GM21737 (cell line): Measurements from ENCODE around the gene RNF41.
"Not testable (repeated sequence)": the region's sequence is repeated elsewhere in the genome, so short reads cannot be mapped to it uniquely, and the experiment has no call there.

Experiments used
- ATAC-seq: cut with Tn5 transposase; IDR thresholded peaks from one replicate; pipeline ENCODE4 v1.9.1; 2021; ENCODE audit warnings: mild to moderate bottlenecking, moderate library complexity; ENCODE audit not compliant: unreplicated experiment

Gene RNF41

GRCh38 chr12:56178347-56178746, 43.4 kb downstream of the RNF41 start:
- ATAC-seq, result no peak

- no peak for ATAC-seq
These were observed 48.9 kb downstream of the RNF41 start for GRCh38 chr12:56172839-56173238.

DNA sequence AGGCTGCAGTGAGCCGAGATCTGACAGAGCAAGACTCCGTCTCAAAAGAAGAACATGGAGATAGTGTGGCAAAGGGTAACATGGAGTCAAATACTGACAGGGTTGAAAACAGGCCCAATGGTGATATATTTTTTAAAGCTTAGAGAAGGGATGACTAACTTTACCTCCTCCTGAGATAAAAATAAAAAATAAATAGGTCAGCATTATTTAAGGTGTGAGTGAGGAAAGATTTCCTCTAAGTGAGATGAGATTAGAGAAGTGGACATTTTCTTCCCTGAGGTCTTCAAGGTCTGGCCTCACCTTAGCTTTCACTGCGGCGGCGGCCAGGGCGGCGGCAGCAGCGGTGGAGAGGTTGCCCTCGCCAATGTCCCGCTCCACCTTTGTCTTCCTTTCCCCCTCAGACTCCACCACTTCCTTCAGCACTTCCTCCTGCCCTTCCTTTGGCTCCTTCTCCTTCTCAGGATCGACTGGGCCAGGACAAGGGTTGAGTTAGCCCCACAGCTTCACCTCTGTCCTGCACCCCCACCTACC, 52.4 kb downstream of the RNF41 start:
- ATAC-seq, result no peak

DNA sequence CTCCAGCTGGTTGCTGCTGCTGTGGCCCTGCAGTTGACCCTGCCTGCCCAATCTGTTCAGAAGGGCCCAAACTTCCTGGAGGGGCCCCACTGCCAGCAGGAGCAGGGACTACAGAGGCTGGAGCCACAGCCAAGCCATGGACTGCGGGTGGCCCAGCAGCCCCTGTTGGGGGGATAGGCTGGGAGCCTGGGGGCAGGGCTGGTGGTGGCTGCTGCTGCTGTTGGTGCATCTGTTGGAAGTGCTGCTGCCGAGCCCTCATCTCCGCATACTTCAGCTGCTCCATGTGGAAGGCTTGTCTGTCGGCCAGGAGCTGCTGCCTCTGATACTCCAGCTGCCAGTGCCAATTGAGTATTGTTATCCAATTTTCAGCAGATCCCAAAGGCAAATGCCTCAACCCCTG, 56.4 kb downstream of the RNF41 start:
- ATAC-seq, result no peak

- no peak for ATAC-seq
These were observed 57.4 kb downstream of the RNF41 start for GRCh38 chr12:56164345-56164729.

DNA sequence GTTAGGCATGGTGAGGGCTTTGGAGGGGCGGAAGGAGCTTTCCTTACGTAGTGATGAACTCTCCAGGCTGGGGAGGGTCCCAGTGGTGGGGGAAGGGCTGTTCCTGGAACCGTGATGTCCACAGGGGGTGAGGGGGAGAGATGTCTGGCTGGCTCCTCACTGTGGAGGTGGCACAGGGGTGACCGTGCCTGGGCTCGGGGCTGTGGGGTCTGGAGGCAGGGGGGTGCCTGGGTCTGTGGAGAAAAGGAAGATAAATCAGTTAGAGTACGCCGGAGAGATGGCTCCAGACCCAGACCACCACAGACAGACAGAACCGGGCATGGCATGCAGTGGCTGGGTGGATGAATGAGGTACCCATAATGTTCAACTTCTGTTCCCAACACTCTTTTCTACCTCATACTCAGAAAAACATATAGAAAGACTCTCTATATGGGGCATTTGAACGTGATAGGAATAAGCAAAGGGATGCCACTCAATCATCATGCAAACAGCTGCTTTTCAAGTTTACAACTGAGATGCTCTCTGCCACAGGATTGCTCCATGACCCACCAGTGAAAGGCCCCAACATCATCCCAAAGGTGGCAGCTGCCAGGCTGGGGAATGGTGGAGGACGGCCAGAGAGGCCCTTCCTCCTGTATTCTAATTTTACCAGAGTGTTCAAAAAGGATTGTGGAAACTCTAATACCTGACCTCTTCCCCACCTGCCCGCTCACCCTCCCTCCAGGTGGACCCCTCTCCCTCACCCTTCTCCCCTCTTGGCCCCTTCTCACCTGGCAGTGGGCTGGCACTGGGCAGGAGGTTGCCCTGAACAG, 58.0 kb downstream of the RNF41 start:
- no peak for ATAC-seq

DNA sequence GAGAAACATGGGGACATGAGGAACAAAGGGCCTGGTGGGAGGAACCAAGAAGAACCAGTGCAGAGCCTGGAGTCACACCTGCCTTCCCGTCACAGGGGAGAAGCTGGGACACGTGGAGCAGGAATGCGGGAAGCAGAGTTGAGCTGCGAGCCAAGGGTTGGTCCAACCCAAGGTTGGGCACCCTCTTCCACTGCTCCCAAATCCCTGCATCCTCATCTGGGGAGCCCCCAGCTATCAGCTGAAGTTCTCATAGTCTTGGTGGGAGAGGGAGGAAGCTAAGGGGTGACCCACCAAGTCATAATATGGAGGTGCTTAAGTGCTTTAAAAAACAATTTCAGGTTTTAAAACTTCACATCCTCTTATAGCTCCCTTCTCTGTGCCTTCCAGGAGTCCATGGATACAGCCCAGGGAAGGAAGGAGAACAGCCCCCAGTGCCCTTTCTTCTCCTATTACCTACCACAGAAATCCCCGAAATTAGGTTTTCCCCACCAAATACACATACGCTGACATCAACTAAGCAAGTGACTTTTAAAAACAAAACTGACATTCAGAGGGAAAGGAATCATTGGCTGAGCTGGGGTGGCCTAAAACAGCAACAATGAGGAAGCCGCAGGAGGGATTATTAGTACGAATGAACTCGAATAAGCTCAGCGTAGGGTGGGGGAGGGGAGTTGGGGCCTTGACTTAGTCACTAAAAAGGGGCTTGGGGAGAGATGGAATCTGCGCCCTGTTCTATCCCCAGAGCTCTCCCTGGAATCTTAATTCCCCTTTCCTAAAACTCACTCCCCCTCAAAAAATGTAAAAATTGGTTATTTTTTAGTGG, 59.0 kb downstream of the RNF41 start:
- ATAC-seq, result no peak

DNA sequence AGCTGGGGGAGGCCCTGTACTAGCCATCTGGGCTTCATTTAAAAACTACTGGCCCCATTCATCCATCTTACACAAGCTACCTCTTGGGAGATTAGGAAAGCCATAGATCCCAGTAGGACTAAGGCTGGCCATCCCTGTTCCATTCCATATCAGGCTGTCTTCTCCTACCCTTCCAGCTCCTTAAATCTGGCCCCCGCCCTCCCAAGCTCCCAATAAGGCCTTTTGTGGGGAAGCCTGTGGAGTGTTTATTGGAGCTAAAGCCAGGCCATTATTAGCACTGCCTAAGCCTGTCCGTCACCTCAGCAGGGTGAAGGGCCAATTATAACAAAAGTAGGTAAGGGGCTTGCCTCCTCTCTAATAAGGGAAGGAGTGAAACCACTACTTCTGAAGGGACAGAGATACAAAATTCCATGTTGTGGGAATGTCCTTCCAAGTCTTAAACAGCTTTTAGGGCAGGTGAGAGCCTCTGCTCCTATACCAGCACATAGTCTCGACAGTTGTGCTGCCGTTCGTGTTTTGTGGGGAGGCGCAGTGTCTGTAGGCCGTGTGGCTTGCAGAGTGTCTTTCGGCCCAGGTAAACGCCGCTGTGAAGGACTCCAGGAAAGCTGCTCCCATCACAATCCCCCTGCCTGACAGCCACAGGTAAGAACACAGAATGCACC, 59.9 kb downstream of the RNF41 start:
- ATAC-seq, result no peak

DNA sequence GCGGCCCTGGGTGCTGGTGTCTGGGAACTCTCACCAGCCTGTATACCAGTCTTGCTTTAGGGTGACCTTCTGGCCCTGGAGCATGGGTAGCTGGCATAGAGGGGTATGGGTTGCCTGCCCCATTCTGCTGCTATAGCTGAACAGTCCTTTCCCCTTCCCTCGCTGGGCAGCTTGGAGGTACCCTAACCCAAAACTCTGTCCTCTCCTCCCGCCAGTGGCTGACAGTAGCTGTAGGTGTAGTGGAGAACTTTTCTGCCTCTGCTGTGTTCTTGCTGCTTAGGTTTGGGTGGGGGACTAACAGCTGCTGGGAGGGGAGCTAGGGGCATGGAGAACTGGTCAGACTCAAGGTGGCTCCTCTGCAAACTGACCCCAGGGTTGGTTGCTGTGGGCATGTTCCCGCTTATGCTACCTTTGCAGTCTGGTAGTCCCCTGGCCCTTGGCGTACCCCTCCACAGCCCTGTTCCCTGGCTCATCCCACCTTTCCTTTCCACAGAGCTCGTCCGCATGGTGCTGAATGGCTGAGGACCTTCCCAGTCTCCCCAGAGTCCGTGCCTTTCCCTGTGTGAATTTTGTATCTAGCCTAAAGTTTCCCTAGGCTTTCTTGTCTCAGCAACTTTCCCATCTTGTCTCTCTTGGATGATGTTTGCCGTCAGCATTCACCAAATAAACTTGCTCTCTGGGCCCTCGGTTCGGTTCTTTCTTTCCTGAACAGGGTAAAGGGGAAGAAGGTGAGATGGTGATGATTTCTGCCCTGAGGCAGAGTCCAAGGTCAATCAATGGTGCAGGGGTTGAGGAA, 60.6 kb downstream of the RNF41 start:
- no peak for ATAC-seq

GRCh38 chr12:56160193-56160763, 61.4 kb downstream of the RNF41 start:
- no peak for ATAC-seq

DNA sequence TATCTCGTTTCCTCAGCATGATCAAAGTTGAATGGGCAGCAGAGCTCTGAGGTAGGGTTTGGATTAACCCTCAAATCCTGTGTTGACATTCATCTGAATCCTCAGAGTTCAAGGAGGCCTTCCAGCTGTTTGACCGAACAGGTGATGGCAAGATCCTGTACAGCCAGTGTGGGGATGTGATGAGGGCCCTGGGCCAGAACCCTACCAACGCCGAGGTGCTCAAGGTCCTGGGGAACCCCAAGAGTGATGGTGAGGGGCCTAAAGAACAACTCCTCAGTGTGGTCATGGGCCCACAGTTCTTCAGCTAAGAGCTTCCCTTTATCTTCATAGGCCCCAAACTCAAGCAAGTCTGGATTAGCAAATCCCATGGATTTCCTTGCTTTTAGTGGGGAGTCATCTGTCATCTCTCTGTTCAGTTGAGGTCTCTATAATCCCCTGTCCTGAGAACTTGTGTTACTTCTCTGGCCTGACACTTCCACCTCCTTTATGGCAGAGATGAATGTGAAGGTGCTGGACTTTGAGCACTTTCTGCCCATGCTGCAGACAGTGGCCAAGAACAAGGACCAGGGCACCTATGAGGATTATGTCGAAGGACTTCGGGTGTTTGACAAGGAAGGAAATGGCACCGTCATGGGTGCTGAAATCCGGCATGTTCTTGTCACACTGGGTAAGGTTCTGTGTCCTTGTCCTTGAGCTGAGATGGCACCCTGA, 62.1 kb downstream of the RNF41 start:
- no peak for ATAC-seq

- no peak for ATAC-seq
These were observed 62.7 kb downstream of the RNF41 start for GRCh38 chr12:56158926-56159461.

- peak; percentile 74 for ATAC-seq
These were observed 63.4 kb downstream of the RNF41 start, which contains the start of gene MYL6 for GRCh38 chr12:56158029-56158925. MYL6 (plus strand) TSS chr12:56158359; CDS start chr12:56158402, 43 bp downstream.

GRCh38 chr12:56157201-56158028, 64.3 kb downstream of the RNF41 start:
- ATAC-seq, result peak; percentile 18

GRCh38 chr12:56156464-56157200, 65.1 kb downstream of the RNF41 start:
- not testable (repeated sequence) for ATAC-seq

DNA sequence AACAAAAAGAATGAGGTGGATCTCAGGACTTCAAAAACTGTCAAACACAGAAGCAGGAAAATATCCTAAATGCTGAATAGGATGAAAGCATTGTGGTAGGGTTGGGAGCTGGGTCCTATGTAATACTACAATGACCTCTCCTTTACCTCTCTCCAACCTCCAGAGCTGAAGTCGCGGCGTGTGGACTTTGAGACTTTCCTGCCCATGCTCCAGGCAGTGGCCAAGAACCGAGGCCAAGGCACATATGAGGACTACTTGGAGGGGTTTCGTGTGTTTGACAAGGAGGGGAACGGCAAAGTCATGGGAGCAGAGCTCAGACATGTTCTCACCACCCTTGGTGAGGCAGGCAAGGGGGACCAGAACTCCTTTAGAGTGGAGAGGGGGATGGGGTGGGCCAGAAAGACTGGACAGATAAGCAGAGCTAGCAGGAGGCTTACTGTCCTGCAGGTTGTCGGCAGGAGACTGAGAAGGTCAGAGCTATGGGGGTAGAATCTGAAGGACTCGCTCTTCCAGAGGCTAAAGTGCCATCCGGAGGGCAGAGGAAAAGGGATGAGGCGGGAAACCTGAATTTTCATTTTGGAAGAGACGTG, 66.4 kb downstream of the RNF41 start:
- ATAC-seq, result no peak
